SK-N-DZ (cell line): ENCODE results near the gene GBA3. TPM values are rescaled to one million over a fixed set of nuclear protein-coding genes. Genes with fewer than 3 reads are reported as not detected.

Experiments
- DNase-seq: peaks from one replicate; pipeline ENCODE4 v3.0.0-alpha.2; 2015; ENCODE audit warnings: low spot score
- polyA plus RNA-seq, 2 experiments: library from polyadenylated mRNA; depleted of rRNA; stranded (reverse); fragments of >200 nt; gene quantifications; 2 replicates each; pipeline ENCODE4 v1.2.3, GENCODE V29; 2014

Gene GBA3
- polyA plus RNA-seq (2014; cell fraction: cytosol; rRNA removed), result not detected in 2 replicates
- not detected in 2 replicates for polyA plus RNA-seq (2014; cell fraction: nucleus; rRNA removed)

DNA sequence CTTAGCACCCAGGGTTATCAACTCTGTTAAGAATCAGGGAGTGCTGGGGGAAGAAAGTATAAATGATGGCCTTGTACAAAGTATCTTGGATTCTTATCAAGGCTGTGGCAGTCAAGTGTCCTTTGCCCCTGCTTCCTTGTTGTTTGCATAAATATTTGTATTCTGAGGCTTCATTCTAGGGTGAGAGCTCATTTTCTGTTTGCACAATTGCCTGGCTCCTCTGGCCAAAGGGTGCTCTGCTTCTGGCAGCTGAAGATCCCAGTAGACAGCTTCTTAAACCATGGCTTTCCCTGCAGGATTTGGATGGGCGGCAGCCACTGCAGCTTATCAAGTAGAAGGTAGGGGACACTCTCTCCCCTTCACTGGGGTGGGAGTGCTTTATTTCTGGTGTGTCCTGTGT is at the start of gene GBA3:
TSS of gene GBA3 (plus strand) at position 202 of the 400 bp plus-strand sequence.
- DNase-seq, result no peak

- no peak for DNase-seq
Measured at GRCh38 chr4:22643952-22644351, 48.8 kb upstream of the GBA3 start.

DNA sequence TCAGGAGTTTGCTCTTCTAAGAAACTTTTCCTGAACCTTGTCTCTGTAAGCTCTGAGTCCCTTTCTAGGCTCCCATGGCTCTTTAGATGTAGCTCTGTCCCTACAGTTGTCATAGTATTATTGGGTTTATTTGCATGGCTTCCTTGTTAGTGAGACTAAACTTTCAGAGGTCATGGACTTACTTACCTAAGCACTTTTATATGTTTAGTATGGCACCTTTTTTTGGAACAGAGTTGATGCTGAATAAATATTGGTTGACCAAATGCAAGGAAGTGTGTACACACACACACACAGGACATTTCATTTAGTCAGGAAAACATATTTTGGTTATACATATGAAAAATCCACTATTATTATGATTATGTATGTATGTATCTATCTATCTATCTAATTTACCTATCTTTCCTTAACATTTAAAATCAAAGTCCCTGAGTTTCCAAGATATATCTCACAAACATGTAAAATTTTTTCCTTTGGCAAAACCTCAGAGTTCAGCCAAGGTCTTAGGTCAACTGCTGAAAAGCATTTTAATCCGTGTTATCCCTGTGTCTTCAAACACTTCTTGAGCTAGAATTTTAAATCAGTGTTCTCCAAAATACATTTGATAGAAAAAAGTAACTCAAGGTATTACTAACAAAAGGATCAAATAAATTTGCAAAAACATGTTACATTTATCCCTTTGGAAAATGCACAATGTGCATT is 47.1 kb upstream of the GBA3 start:
- no peak for DNase-seq

- DNase-seq, result no peak
Measured at GRCh38 chr4:22648996-22649395, 43.7 kb upstream of the GBA3 start.

DNA sequence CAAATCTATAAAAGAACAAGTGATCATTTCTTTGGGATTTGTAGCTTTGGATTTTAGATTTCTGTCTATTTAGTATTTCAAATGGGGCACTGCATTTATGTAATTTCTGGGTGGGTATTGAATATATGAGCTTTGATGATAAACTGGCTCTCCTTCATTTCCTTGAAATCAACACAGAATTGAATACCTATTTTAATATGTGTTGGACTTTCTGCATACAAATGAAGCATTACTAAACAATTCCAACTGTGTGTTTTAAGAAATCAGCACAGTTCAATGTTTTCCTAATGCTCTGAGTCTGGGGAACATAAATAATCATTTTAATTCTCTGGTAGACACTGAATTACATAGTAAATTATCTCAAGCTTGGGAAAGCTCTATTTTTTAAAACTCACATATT is 42.0 kb upstream of the GBA3 start:
- DNase-seq, result no peak

DNA sequence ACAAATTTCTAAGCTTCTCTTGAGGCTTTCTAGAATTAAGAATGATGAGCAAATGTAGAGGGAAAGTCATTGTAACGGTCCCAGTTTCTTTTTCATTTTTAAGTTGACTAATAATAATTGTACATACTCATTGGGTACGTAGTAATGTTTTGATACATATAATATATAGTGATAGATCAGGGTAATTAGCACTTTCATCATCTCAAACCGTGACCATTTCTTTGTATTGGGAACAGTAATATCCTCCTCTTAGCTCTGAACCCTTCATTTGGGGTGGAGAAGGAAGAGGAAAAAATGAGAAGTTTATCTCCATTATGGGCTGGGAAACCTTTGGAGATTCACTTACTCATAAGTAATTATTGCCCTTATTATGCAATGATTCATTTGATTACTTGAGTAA is 39.0 kb upstream of the GBA3 start:
- no peak for DNase-seq

DNA sequence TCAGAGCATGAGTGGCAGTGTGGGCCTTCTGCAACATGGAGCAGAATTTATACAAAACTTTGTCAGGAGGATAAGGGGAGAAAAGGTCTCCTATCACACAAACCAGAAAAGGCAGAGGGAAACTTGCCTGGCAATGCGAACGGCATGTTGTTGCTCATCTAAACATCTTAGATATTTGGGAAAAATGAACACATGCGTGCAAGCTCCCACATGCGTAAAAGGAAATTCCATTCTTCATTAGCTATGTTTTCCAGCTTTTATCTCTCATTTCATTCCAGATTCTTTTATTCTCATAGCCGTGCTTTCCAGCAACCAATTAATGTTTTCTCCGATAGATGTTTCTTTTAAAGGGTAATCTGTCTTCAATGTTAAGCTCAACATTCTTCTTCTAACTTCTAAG is 31.3 kb upstream of the GBA3 start:
- DNase-seq, result no peak

DNA sequence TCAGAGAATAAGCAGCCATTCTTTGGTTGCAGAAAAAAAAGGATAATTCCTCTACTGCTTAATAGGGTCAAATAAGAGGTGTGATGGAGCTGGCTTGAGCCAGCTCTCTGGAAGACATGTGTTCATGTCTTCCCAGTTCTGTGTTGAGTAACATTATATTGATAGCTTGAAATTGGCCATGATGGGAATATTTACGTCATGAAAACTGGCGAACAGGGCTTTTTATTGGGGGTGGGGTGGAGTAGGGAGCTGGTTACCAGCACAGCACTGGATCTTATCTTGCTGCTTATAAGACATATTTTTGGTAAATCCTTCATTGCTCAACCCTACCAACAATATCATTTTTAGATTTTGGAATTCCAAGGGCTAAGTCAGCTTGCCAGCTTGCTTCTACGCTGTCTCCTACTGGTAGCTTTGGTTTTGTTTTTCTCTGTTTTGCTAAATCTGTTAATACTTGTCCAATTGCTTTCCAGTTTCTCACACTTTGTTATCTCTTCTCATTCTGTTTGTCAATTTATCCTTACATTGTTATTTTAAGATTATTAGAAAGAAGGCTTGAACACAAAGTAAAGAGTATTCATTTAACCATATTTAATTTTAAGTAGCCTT is 25.3 kb upstream of the GBA3 start:
- DNase-seq, result no peak

- DNase-seq, result no peak
Measured at GRCh38 chr4:22668301-22668700, 24.4 kb upstream of the GBA3 start.

DNA sequence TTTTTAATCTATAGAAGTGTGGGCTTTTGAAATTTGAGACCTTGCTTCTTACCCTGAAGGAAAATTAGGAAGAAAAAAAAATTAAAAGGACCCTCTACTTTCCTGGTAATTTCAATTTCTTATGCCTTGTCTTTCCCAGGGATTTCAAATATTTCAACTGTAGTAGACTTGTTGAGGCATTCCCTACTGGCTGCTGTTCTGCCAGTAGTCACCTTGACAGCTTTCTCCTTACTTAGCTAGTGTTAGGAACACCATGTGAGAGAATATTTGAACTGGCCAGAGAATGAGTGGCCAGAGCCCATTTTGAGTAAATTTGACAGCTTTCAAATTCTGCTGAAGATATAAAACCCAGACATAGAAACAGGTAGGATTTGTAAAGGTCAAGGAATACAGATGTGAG is 24.0 kb upstream of the GBA3 start:
- no peak for DNase-seq

GRCh38 chr4:22670956-22671355 is 21.8 kb upstream of the GBA3 start:
- no peak for DNase-seq

DNA sequence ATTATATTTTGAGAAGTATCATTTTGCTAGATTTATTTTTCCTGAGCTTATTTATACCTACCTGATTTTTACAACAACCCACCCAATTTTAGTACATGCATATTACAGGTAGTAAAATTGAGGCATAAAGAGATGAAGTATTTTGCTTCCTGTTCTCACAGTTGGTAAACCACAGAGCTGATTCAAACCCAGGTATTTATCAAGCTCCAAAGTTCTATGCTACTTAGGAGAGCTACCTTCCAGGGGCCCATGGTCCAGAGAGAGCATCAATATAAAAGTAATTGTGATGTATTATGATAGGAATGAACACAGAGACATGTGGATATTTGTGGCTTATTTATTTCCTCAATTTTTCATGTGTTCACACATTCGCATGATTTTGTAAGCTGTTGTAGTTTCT is 20.2 kb upstream of the GBA3 start:
- no peak for DNase-seq

DNA sequence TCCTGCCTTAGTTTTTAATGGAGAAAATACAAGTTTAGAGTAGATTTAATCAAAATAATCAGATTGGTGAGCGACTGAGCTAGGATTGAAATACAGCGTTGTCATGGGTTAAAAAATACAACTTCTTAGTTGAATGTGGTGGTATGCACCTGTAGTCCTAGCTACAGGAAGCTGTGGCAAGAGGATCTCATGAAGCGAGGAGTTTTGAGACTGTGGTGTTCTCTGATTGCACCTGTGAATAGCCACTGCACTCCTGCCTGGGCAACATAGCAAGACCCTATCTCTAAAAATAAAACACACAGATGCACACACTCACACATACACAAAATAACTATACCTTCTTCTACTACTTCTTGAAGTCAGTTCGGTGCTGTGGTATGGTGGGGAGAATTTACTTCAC is 19.8 kb upstream of the GBA3 start:
- DNase-seq, result no peak

DNA sequence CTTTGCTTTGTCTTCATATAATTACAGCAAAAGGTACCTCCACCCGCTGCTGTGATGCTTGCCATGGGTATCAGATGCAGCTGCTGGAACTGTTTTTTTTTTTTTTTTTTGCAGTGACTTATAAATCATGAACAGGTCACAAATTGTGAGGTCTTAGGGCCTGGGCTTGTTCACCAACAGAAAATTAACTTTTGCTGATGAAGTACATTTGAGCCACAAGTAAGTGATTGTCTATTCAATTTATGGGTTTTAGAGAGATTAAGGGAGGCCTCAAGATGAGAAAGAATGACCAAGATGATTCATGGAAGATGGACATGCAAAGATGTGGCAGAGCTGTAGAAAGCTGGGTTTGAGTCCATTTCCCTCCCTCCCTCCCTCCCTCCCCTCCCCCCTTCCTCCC is 18.0 kb upstream of the GBA3 start:
- DNase-seq, result no peak

- no peak for DNase-seq
Measured at GRCh38 chr4:22676063-22676462, 16.7 kb upstream of the GBA3 start.

DNA sequence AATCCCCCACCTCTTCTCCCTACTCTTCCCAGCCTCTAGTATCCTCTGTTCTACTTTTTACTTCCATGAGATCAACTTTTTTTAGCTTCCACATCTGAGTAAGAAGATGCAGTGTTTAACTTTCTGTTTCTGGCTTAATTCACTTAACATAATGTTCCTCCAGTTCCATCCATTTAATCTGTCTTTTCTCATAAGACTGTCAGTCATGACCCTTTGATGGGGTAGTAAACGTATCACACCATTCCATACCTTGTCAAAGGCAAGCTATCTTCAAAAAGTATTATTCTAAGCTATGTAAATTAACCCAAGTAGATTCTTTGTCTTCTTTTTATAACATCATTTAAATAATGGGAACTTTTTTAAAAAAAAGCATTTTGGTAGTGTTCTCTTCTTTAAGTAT is 15.0 kb upstream of the GBA3 start:
- DNase-seq, result no peak

DNA sequence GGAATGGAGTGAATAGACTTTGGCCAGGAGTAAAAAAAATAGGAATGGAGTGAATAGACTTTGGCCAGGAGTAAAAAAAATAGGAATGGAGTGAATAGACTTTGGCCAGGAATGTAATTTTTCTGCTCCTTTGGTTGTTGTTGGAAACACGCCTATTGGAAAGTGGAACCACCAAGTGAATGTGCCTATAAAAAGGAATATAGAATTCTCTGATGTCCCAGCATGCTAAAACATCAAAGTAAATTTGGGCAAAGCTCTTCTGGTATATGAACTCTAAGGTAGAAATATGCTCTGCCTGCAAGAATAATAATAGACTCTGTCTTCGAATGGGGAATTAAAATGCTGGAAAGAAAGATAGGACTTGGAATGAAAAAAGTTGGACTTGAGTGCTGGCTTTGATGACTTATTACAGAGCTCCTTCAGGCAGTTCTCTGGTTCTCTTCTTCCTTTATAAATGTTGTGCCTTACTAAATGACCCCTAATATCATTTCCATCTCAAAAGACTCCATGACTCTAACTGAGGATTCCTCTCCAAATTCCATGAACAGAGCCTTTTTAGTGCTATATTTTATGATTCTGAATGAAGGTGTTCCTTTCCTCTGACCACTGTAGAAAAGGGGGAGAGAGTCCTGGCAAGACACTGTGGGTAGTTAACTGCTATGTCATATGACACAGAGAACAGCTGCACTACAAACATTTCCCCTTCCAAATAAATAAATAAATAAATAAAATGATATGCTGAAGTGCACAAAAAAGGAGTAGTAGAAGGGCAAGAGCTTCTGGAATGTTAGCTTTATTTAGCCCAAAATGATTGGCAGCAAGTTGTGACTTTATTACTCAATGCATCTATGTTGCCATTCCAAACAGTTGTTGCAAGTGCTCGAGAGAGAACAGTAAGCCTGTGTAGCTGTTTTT is 13.5 kb upstream of the GBA3 start:
- no peak for DNase-seq

DNA sequence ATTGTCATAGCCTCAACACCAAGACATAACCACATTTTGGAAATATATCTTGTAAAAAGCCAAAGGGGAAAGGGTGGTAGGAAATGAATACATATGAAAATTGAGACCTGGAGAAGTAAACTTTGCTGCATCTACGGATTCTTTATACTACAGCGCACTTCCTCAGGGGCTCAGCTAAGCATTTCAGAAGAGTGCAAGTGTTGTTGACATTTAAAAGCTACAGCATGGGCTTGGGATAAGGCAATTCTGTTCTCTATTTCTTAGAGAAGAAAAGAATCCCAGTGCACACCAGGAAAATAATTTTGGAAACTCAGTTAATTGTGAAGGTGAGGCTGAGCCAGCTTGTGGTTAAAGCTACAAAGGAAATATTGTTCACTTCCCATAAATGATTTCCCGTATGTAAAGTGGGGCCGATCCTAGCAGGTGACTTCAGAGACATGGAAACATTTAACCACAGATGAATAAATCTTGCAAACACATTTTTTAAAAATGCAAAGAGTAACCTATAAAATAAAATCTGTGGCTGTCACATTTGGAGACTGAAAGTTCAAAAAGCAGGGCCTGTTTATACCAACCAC is 12.6 kb upstream of the GBA3 start:
- no peak for DNase-seq

GRCh38 chr4:22683726-22684125 is 9.0 kb upstream of the GBA3 start:
- no peak for DNase-seq

- DNase-seq, result no peak
Measured at GRCh38 chr4:22686141-22686540, 6.6 kb upstream of the GBA3 start.

DNA sequence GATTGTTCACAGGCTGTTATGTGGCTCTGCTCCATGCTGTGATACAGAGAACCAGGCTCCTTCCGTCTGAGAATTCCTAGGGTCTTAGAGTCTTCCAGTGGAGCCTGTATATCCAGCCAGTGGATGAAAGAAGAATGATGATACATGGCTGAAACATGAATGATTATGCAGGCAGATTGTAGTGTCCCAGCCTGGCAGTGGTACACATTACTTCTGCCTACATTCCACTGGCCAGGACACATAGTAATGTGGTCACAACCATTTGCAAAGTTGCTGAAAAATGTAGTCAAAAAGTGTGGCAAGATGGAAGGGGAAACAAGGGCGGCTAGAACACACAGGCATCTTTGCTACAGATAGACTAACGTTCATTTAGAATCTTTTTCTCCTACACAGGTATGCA is 4.5 kb upstream of the GBA3 start:
- DNase-seq, result no peak

DNA sequence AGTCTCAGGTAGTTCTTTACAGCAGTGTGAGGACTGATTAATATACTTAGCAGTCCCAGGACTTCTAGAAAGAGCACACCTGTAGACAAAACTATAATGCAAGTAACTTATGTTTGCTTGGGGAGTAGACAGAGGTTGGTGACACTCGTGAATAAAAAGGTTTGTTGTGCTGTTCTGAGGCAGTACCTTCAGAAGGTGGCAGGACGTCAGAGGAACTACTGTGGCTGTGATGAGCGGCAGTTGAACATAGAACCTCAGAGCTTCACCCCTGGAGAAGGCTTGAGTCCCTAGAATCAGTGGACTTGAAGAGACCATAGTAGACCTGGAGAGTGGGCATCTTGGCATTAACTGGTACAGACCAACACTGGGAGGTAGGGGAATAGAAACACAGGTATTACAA is 3.3 kb upstream of the GBA3 start:
- DNase-seq, result no peak
